Renal cortex interstitium (tissue), 15 donors: ENCODE measurements around the gene OLFML3. TPM values are rescaled to one million over a fixed set of nuclear protein-coding genes. Genes with fewer than 3 reads are reported as not detected.

Experiments
- DNase-seq, 11 donors: peaks; one replicate each; pipeline ENCODE4 v3.0.0-alpha.2; 2013; ENCODE audit warnings: low read depth in 9 of 11, low spot score in 4 of 11; ENCODE audit errors: extremely low read depth in 1 of 11
- long read RNA-seq, 16 experiments: transcript quantifications; one replicate each; lab custom pipeline, GENCODE V29; 2026
- polyA plus RNA-seq, 3 donors: library from polyadenylated mRNA; unstranded; fragments of 120-200 nt; gene quantifications; one replicate each; pipeline ENCODE4 v1.2.1, GENCODE V29; 2013; ENCODE audit not compliant: insufficient read length in 3 of 3

The OLFML3 gene
- polyA plus RNA-seq, result 100 to 1,000 TPM; 130 to 168 (median 133) TPM
- long read RNA-seq, donor 1, transcript OLFML3-204 (2 exons, 2,063 nt), result minor isoform, 6 of 46 reads
- long read RNA-seq, donor 1, transcript OLFML3-201 (3 exons, 1,780 nt), result major isoform, 31 of 46 reads
- long read RNA-seq, donor 1, partial matches to known transcripts, result 9 of 46 reads
- long read RNA-seq, donor 1, other reads (novel, unspliced or antisense), result 0 of 46 reads
- long read RNA-seq, donor 2, transcript OLFML3-204 (2 exons, 2,063 nt), result minor isoform, 6 of 113 reads
- long read RNA-seq, donor 2, transcript OLFML3-201 (3 exons, 1,780 nt), result major isoform, 43 of 113 reads
- long read RNA-seq, donor 2, partial matches to known transcripts, result 64 of 113 reads
- long read RNA-seq, donor 2, other reads (novel, unspliced or antisense), result 0 of 113 reads
- long read RNA-seq, donor 3, transcript OLFML3-204 (2 exons, 2,063 nt), result minor isoform, 9 of 108 reads
- long read RNA-seq, donor 3, transcript OLFML3-201 (3 exons, 1,780 nt), result major isoform, 84 of 108 reads
- long read RNA-seq, donor 3, partial matches to known transcripts, result 15 of 108 reads
- long read RNA-seq, donor 3, other reads (novel, unspliced or antisense), result 0 of 108 reads
- long read RNA-seq, donor 4, transcript OLFML3-201 (3 exons, 1,780 nt), result major isoform, 50 of 52 reads
- long read RNA-seq, donor 4, partial matches to known transcripts, result 0 of 52 reads
- long read RNA-seq, donor 4, other reads (novel, unspliced or antisense), result 0 of 52 reads
- long read RNA-seq, donor 5, result 0 reads
- long read RNA-seq, donor 6, transcript OLFML3-204 (2 exons, 2,063 nt), result minor isoform, 6 of 60 reads
- long read RNA-seq, donor 6, transcript OLFML3-201 (3 exons, 1,780 nt), result major isoform, 44 of 60 reads
- long read RNA-seq, donor 6, partial matches to known transcripts, result 9 of 60 reads
- long read RNA-seq, donor 6, other reads (novel, unspliced or antisense), result 0 of 60 reads
- long read RNA-seq, donor 7, transcript OLFML3-201 (3 exons, 1,780 nt), result major isoform, 66 of 85 reads
- long read RNA-seq, donor 7, transcript OLFML3-204 (2 exons, 2,063 nt), result minor isoform, 10 of 85 reads
- long read RNA-seq, donor 7, partial matches to known transcripts, result 9 of 85 reads
- long read RNA-seq, donor 7, other reads (novel, unspliced or antisense), result 0 of 85 reads
- long read RNA-seq, donor 8, transcript OLFML3-204 (2 exons, 2,063 nt), result minor isoform, 8 of 103 reads
- long read RNA-seq, donor 8, transcript OLFML3-201 (3 exons, 1,780 nt), result major isoform, 70 of 103 reads
- long read RNA-seq, donor 8, partial matches to known transcripts, result 23 of 103 reads
- long read RNA-seq, donor 8, other reads (novel, unspliced or antisense), result 0 of 103 reads
- long read RNA-seq, donor 9, transcript OLFML3-201 (3 exons, 1,780 nt), result major isoform, 39 of 51 reads
- long read RNA-seq, donor 9, partial matches to known transcripts, result 12 of 51 reads
- long read RNA-seq, donor 9, other reads (novel, unspliced or antisense), result 0 of 51 reads
- long read RNA-seq, donor 10, transcript OLFML3-204 (2 exons, 2,063 nt), result minor isoform, 5 of 97 reads
- long read RNA-seq, donor 10, transcript OLFML3-201 (3 exons, 1,780 nt), result major isoform, 49 of 97 reads
- long read RNA-seq, donor 10, partial matches to known transcripts, result 43 of 97 reads
- long read RNA-seq, donor 10, other reads (novel, unspliced or antisense), result 0 of 97 reads
- long read RNA-seq, donor 11, transcript OLFML3-204 (2 exons, 2,063 nt), result minor isoform, 5 of 43 reads
- long read RNA-seq, donor 11, transcript OLFML3-201 (3 exons, 1,780 nt), result major isoform, 30 of 43 reads
- long read RNA-seq, donor 11, partial matches to known transcripts, result 7 of 43 reads
- long read RNA-seq, donor 11, other reads (novel, unspliced or antisense), result 0 of 43 reads
- long read RNA-seq, donor 12, transcript OLFML3-201 (3 exons, 1,780 nt), result major isoform, 12 of 13 reads
- long read RNA-seq, donor 12, partial matches to known transcripts, result 0 of 13 reads
- long read RNA-seq, donor 12, other reads (novel, unspliced or antisense), result 0 of 13 reads
- long read RNA-seq, donor 13, transcript OLFML3-204 (2 exons, 2,063 nt), result minor isoform, 8 of 96 reads
- long read RNA-seq, donor 13, transcript OLFML3-201 (3 exons, 1,780 nt), result major isoform, 73 of 96 reads
- long read RNA-seq, donor 13, partial matches to known transcripts, result 15 of 96 reads
- long read RNA-seq, donor 13, other reads (novel, unspliced or antisense), result 0 of 96 reads
- long read RNA-seq, donor 14, transcript OLFML3-201 (3 exons, 1,780 nt), result major isoform, 57 of 103 reads
- long read RNA-seq, donor 14, partial matches to known transcripts, result 44 of 103 reads
- long read RNA-seq, donor 14, other reads (novel, unspliced or antisense), result 0 of 103 reads
- long read RNA-seq, donor 15, transcript OLFML3-201 (3 exons, 1,780 nt), result major isoform, 29 of 33 reads
- long read RNA-seq, donor 15, partial matches to known transcripts, result 0 of 33 reads
- long read RNA-seq, donor 15, other reads (novel, unspliced or antisense), result 0 of 33 reads
- long read RNA-seq, donor 16, transcript OLFML3-201 (3 exons, 1,780 nt), result major isoform, 112 of 181 reads
- long read RNA-seq, donor 16, partial matches to known transcripts, result 63 of 181 reads
- long read RNA-seq, donor 16, other reads (novel, unspliced or antisense), result 0 of 181 reads

GRCh38 chr1:113978863-113979702 lies at the start of gene OLFML3:
Gene OLFML3 (plus strand): TSS chr1:113979474. CDS start chr1:113979517, 43 bp downstream.
- peak; percentile 77 to 94 (median 88) for DNase-seq

GRCh38 chr1:113929750-113930498 lies 49.4 kb upstream of the OLFML3 start:
- DNase-seq, result peak in 5 of 11 donors; percentile 9 to 53 (median 32)

DNA sequence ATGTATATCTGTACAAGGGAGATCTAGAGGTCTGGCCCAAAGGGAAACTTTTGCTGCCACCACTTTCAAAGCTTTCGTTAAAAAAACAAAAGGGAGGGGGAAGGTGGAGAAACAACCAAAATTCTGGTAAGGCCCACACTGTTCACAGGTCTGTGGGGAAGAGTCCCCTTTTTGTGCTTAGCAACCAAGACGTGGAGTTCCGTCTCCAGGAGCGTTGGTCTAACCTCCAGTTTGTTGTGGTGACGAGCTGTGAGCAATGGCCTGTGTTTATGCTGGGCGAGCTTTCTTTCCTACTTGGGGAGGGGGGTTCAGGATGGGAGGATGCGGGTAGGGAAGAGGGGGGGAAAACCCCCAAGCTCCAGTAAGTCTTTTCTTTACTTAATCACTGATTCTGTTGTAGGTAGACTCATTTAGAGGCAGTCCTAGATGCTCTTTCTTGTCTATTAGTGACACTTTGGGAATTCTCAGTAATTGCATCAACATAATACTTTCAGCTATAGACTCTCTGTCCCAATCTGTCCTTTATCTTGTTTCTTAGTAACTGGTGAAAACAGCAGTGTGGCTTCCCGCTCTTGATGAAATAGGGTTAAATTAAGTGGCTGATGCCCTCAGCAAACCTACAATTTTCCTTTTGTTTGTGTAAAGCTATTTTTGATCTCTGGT lies 48.6 kb upstream of the OLFML3 start:
- DNase-seq, result peak in 7 of 11 donors; percentile 29 to 62 (median 39)

GRCh38 chr1:113931451-113931851 lies 47.8 kb upstream of the OLFML3 start:
- no peak for DNase-seq

GRCh38 chr1:113934006-113934405 lies 45.3 kb upstream of the OLFML3 start:
- DNase-seq, result no peak

DNA sequence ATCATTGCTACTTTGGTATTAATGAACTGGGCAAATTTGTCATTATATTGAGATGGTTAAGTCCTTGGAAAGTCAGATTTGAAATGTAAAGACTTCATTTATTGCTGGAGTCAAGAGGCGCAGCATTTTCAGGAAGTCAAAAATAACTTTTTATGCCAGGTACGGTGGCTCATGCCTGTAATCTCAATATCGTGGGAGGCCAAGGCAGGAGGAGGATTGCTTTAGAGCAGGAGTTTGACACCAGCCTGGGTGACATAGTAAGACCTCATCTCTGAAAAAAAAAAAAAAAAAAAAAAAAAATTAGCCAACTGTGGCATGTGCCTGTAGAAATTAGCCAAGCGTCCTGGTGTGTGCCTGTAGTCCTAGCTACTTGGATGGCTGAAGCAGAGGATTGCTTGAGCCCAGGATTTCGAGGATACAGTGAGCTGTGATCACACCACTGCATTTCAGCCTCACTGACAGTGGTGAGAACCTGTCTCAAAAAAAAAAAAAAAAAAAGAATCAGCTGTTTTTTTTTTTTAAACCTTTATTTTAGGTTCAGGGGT lies 44.7 kb upstream of the OLFML3 start:
- DNase-seq, result no peak

GRCh38 chr1:113935176-113935575 lies 44.1 kb upstream of the OLFML3 start:
- no peak for DNase-seq

- DNase-seq, result no peak
Measured at GRCh38 chr1:113935970-113936369, 43.3 kb upstream of the OLFML3 start.

DNA sequence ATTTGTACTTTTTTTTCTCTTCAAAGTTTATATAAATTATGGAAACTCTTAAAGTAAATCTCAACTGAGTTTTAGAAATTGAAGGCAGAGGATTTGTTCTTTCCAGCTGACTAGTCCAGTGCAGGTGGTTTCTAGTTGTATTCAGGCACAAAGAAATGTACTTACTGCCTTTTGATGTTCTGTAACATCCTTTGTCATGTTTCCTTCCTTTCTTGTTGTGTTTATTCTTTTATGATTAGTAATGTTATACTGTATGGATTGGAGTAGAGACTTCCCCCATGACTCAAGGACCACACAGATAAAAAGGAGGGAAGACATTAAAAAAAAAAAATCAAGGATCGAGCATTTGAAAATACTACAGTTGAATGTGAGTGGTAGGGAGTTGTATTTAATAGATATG lies 42.1 kb upstream of the OLFML3 start:
- DNase-seq, result no peak

- DNase-seq, result no peak
Measured at GRCh38 chr1:113938192-113938591, 41.1 kb upstream of the OLFML3 start.

- DNase-seq, result no peak
Measured at GRCh38 chr1:113940365-113941244, 38.7 kb upstream of the OLFML3 start.

- no peak for DNase-seq
Measured at GRCh38 chr1:113941245-113941559, 38.1 kb upstream of the OLFML3 start.

GRCh38 chr1:113942527-113942926 lies 36.7 kb upstream of the OLFML3 start:
- no peak for DNase-seq
